Esophagus squamous epithelium (tissue), 5 donors: ENCODE results near the gene APMAP. TPM values are rescaled to one million over a fixed set of nuclear protein-coding genes. Genes with fewer than 3 reads are reported as not detected.
A peak's percentile ranks its signal among the peaks of the same experiment; 100 is the strongest.

Experiments used
- DNase-seq: peaks from one replicate; lab custom pipeline; 2025; lab: John Stamatoyannopoulos, UW
- H3K27ac ChIP-seq, 4 donors: fragments of 200-600 bp; sonication (generic); one replicate each; pipeline ENCODE4 v1.5.1; 2016 to 2019; ENCODE audit warnings: mild to moderate bottlenecking in 1 of 4
- H3K27me3 ChIP-seq, 4 donors: fragments of 200-600 bp; sonication (generic); 1 replicate in 3 of 4; 2 replicates in 1 of 4; pipeline versions ENCODE4 v1.5.1 to v1.6.0; 2017 to 2021; ENCODE audit warnings: antibody characterized with exemption in 1 of 4
- H3K36me3 ChIP-seq, 3 donors: fragments of 200-600 bp; sonication (generic); one replicate each; pipeline ENCODE4 v1.5.1; 2016 to 2019
- H3K4me1 ChIP-seq, 3 donors: fragments of 200-600 bp; sonication (generic); one replicate each; pipeline ENCODE4 v1.5.1; 2017 to 2019
- H3K4me3 ChIP-seq, 4 donors: fragments of 200-600 bp; sonication (generic); 1 replicate in 3 of 4; 2 replicates in 1 of 4; pipeline ENCODE4 v1.5.1; 2016 to 2019; ENCODE audit warnings: mild to moderate bottlenecking in 2 of 4, moderate library complexity in 1 of 4
- H3K9me3 ChIP-seq, 3 donors: fragments of 200-600 bp; sonication (generic); one replicate each; pipeline ENCODE4 v1.5.1; 2016 to 2019
- POLR2A ChIP-seq, 4 donors: fragments of 450-650 bp; IDR thresholded peaks; one replicate each; pipeline ENCODE4 v1.6.1; 2017; ENCODE audit warnings: antibody characterized with exemption in 4 of 4, mild to moderate bottlenecking in 4 of 4, moderate library complexity in 3 of 4
- whole genome bisulfite sequencing, 2 donors: methylation state at CpG; one replicate each; pipeline ENCODE4 v1.1.5; 2018; 5-methylcytosine and 5-hydroxymethylcytosine counted together
- intact Hi-C: fragments of 100-400 bp; cut with DNase I; formaldehyde crosslinking; loops from one replicate; pipeline ENCODE4 v1.15.0; 2022
- total RNA-seq, 4 donors: library from RNA; depleted of rRNA; stranded (reverse); fragments of >200 nt; gene quantifications; one replicate each; pipeline ENCODE4 v1.1.0, GENCODE V29; 2016
- TF ChIP-seq, protein P1 (sequence below), 6 experiments: fragments of 450-650 bp in 4 of 6; fragments of 200-600 bp in 2 of 6; sonication (generic) in 2 of 6; IDR thresholded peaks; one replicate each; pipeline ENCODE4 v1.5.1; 2016 to 2019; ENCODE audit warnings: antibody characterized with exemption in 6 of 6, mild to moderate bottlenecking in 4 of 6, moderate library complexity in 4 of 6
- donor health status: DM: yes; HTN: yes; CAD: no.

The APMAP gene
- total RNA-seq, 4 donors from 2014 or later: 16.7 to 38.4 (median 25.6) TPM

- Histone ChIP-seq H3K4me1 (peaks cover 62 to 90% (median 81%) of the 10 kb centered on the region in 3 donors), H3K9me3 (no peaks in the 10 kb centered on the region), H3K36me3 (no peaks in the 10 kb centered on the region), H3K27ac (peak overlapping the region; percentile 56 to 86 (median 82)), H3K4me3 (no peak overlapping the region), H3K27me3 (no peaks in the 10 kb centered on the region)
- intact Hi-C loops: no loop called here
- WGBS, 2 donors: 77 to 81% methylated on average over 4 to 6 of the region's 6 CpGs
- TF ChIP-seq POLR2A (IDR thresholded peaks at IDR 0.05): no peak
- TF ChIP-seq, protein P1, sequence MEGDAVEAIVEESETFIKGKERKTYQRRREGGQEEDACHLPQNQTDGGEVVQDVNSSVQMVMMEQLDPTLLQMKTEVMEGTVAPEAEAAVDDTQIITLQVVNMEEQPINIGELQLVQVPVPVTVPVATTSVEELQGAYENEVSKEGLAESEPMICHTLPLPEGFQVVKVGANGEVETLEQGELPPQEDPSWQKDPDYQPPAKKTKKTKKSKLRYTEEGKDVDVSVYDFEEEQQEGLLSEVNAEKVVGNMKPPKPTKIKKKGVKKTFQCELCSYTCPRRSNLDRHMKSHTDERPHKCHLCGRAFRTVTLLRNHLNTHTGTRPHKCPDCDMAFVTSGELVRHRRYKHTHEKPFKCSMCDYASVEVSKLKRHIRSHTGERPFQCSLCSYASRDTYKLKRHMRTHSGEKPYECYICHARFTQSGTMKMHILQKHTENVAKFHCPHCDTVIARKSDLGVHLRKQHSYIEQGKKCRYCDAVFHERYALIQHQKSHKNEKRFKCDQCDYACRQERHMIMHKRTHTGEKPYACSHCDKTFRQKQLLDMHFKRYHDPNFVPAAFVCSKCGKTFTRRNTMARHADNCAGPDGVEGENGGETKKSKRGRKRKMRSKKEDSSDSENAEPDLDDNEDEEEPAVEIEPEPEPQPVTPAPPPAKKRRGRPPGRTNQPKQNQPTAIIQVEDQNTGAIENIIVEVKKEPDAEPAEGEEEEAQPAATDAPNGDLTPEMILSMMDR (IDR thresholded peaks at IDR 0.05): no peak
- DNase-seq: no peak
Measured at GRCh38 chr20:25038591-25039015, 46.1 kb upstream of the APMAP start.

GRCh38 chr20:25038103-25038410 is 45.5 kb upstream of the APMAP start:
- Histone ChIP-seq H3K4me3 (no peak overlapping the region), H3K4me1 (peaks cover 59 to 90% (median 81%) of the 10 kb centered on the region in 3 donors), H3K9me3 (no peaks in the 10 kb centered on the region), H3K36me3 (no peaks in the 10 kb centered on the region), H3K27me3 (no peaks in the 10 kb centered on the region), H3K27ac (peak overlapping the region; percentile 56 to 86 (median 82))
- intact Hi-C loops: no loop called here
- 37 to 39% methylated on average over 3 of the region's 3 CpGs for WGBS, 2 donors
- DNase-seq: no peak
- no peak for TF ChIP-seq POLR2A (IDR thresholded peaks at IDR 0.05)

DNA sequence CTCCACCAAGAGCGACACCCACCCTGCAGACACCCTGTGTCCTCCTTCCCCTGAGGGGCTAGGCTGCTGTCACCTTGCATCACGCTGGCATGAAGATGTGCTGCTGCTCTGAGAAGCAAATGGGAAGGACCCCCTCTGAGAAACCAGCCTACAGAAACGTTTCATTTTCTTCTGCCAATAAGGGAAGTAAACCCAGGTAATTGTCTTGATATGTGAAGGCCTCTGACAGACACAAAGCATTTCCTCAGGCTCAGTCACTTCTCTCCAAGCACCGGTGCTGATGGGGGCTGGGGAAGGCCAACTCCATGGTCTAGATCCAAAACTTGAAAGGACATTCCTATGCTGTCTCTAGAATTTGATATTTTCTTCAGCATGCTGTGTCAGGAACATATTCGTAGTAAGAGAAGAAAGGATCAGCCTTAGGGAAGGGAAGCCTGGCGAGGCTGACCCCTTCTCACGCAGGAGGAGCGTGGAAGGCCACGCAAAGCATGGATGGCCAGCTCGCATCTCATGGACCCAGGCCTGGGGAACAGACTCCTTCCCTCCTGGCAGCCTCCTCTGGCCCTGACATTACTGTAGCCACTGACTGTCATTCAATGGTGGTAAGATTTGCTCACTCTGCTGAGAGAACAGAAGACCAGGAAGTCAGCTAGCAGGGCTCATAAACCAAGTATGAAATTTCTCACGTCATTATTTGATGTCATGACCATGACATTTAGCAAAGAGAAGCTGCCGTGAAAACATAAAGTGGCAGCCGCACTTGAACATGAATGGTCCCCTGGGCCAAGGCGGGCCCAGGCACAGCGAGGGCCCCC is 44.9 kb upstream of the APMAP start:
- peak overlapping the region; percentile 2 to 86 (median 82) for H3K27ac ChIP-seq
- DNase-seq: no peak
- peaks cover 59 to 90% (median 81%) of the 10 kb centered on the region in 3 donors for H3K4me1 ChIP-seq
- intact Hi-C loops: no loop called here
- no peaks in the 10 kb centered on the region for H3K9me3 ChIP-seq
- TF ChIP-seq, protein P1 (IDR thresholded peaks at IDR 0.05): no peak
- no peak for TF ChIP-seq POLR2A (IDR thresholded peaks at IDR 0.05)
- no peaks in the 10 kb centered on the region for H3K27me3 ChIP-seq
- no peak overlapping the region for H3K4me3 ChIP-seq
- no peaks in the 10 kb centered on the region for H3K36me3 ChIP-seq
- 70 to 72% methylated on average over 15 of the region's 15 CpGs for WGBS, 2 donors

- peak overlapping the region in 1 of 4 donors; percentile 22 for H3K4me3 ChIP-seq
- no peaks in the 10 kb centered on the region for H3K9me3 ChIP-seq
- H3K4me1 ChIP-seq: peaks cover 55 to 90% (median 78%) of the 10 kb centered on the region in 3 donors
- no peak for DNase-seq
- TF ChIP-seq POLR2A (IDR thresholded peaks at IDR 0.05): no peak
- TF ChIP-seq, protein P1 (IDR thresholded peaks at IDR 0.05): no peak
- no peaks in the 10 kb centered on the region for H3K27me3 ChIP-seq
- no peaks in the 10 kb centered on the region for H3K36me3 ChIP-seq
- 39 to 66% methylated on average over 7 of the region's 7 CpGs for WGBS, 2 donors
- H3K27ac ChIP-seq: peak overlapping the region in 3 of 4 donors; percentile 50 to 85 (median 71)
- intact Hi-C loops: no loop called here
Measured at GRCh38 chr20:25036331-25036936, 43.9 kb upstream of the APMAP start.

DNA sequence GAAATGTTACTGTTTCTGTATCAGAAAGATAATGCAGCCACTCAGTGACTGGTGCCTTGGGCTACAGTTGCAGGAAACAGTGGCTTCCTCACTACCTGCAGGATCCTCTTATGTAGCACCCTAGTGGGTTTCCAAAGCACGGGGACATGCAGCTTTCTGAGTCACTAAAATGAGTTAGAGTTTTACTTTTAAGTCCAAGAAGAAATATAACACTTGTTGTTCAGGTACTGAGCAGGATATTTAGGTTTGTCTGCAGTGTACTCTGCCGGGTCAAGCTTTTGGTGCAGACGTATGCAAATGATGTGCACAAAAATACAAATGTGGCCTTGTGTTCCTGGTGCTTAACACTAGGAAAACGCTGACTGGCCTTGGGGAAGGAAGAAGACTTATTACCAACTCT is 43.4 kb upstream of the APMAP start:
- intact Hi-C loops: no loop called here
- no peaks in the 10 kb centered on the region for H3K36me3 ChIP-seq
- H3K4me3 ChIP-seq: peak overlapping the region in 1 of 4 donors; percentile 22
- no peaks in the 10 kb centered on the region for H3K9me3 ChIP-seq
- H3K27me3 ChIP-seq: no peaks in the 10 kb centered on the region
- TF ChIP-seq POLR2A (IDR thresholded peaks at IDR 0.05): no peak
- TF ChIP-seq, protein P1 (IDR thresholded peaks at IDR 0.05): no peak
- peak overlapping the region in 3 of 4 donors; percentile 50 to 85 (median 71) for H3K27ac ChIP-seq
- no peak for DNase-seq
- 32 to 37% methylated on average over 4 of the region's 4 CpGs for WGBS, 2 donors
- peaks cover 51 to 89% (median 74%) of the 10 kb centered on the region in 3 donors for H3K4me1 ChIP-seq
